ENCODE measurements around the gene MGME1. TPM values are rescaled to one million over a fixed set of nuclear protein-coding genes. Genes with fewer than 3 reads are reported as not detected.

MGME1 gene
- total and polyA plus RNA-seq, 9 of the 15 experiments (the other 6 are each of a cell fraction or from before 2014, with no cell fraction given): 13.4 to 45.1 (median 30.6) TPM

- TF ChIP-seq E4F1 (CRISPR knock-in tag; IDR thresholded peaks at IDR 0.05; ENCODE audit: borderline replicate concordance): no peak
- TF ChIP-seq PREB (CRISPR knock-in tag; IDR thresholded peaks at IDR 0.05): no peak
- no peak for TF ChIP-seq EHMT2 (IDR thresholded peaks at IDR 0.05)
- no peak; the same call in 1 of the 2 replicates for TF ChIP-seq NFIC (IDR thresholded peaks at IDR 0.05)
- TF ChIP-seq RBM25 (IDR thresholded peaks at IDR 0.05; ENCODE audit: low read depth, low read length, severe bottlenecking): peak; percentile 30
- no peak for TF ChIP-seq ZNF24 (IDR thresholded peaks at IDR 0.05)
- TF ChIP-seq ZNF311 (CRISPR knock-in tag; IDR thresholded peaks at IDR 0.05): no peak
- peak; percentile 79 to 81 for TF ChIP-seq E2F6 (IDR thresholded peaks at IDR 0.05; ENCODE audit: borderline replicate concordance in 1 of 2, extremely low read depth in 1 of 2, insufficient read depth in 1 of 2, insufficient read length in 1 of 2, low read depth in 1 of 2, low read length in 1 of 2, poor library complexity in 1 of 2, severe bottlenecking in 1 of 2)
- no peak for TF ChIP-seq CBFA2T2 (conservative IDR thresholded peaks at IDR 0.05)
- TF ChIP-seq MBD1 (CRISPR knock-in tag; IDR thresholded peaks at IDR 0.05): no peak
- no peak for TF ChIP-seq ZFP36 (IDR thresholded peaks at IDR 0.05; ENCODE audit: low read depth, low read length, partially characterized antibody)
- TF ChIP-seq MEF2D (tag; conservative IDR thresholded peaks at IDR 0.05; ENCODE audit: low read depth): no peak; the same call in 1 of the 2 replicates
- TF ChIP-seq MAFG (tag; conservative IDR thresholded peaks at IDR 0.05): no peak
- peak; percentile 66 for TF ChIP-seq GABPA (tag; conservative IDR thresholded peaks at IDR 0.05; ENCODE audit: low read depth)
- TF ChIP-seq CGGBP1 (CRISPR knock-in tag; IDR thresholded peaks at IDR 0.05): no peak
Observed at GRCh38 chr20:17968366-17969277, at the start of gene MGME1, which contains the start of gene SNX5 (continued).
